OCI-M2 (cell line): ENCODE measurements around the gene FOXJ3.

Experiments used
- DNase-seq: peaks from one replicate; lab custom pipeline; 2025; ENCODE audit not compliant: unreplicated experiment; lab: John Stamatoyannopoulos, UW

Gene FOXJ3

GRCh38 chr1:42335050-42335808 lies at the start of gene FOXJ3:
Gene FOXJ3 (minus strand): TSS chr1:42335235. CDS start chr1:42311093, 24,142 bp downstream.
- DNase-seq = no peak

- no peak for DNase-seq
These were observed 46.2 kb upstream of the FOXJ3 start for GRCh38 chr1:42381280-42381673.

- DNase-seq = no peak
These were observed 45.7 kb upstream of the FOXJ3 start, which contains the start of gene RIMKLA for GRCh38 chr1:42380586-42381279. Gene RIMKLA (plus strand): TSS chr1:42380792. CDS start chr1:42380935, 143 bp downstream.

- DNase-seq = no peak
These were observed 45.0 kb upstream of the FOXJ3 start for GRCh38 chr1:42379794-42380585.

GRCh38 chr1:42372796-42373195 lies 37.8 kb upstream of the FOXJ3 start:
- no peak for DNase-seq

- DNase-seq = no peak
These were observed 36.0 kb upstream of the FOXJ3 start for GRCh38 chr1:42370876-42371549.

GRCh38 chr1:42369471-42369870 lies 34.4 kb upstream of the FOXJ3 start:
- no peak for DNase-seq

- no peak for DNase-seq
These were observed 33.2 kb upstream of the FOXJ3 start for GRCh38 chr1:42368096-42368795.

GRCh38 chr1:42365118-42365517 lies 30.1 kb upstream of the FOXJ3 start:
- DNase-seq = no peak

GRCh38 chr1:42364542-42364941 lies 29.5 kb upstream of the FOXJ3 start:
- no peak for DNase-seq

- DNase-seq = no peak
These were observed 29.1 kb upstream of the FOXJ3 start for GRCh38 chr1:42364089-42364488.

- DNase-seq = no peak
These were observed 24.4 kb upstream of the FOXJ3 start for GRCh38 chr1:42359466-42359865.

- no peak for DNase-seq
These were observed 23.8 kb upstream of the FOXJ3 start for GRCh38 chr1:42358791-42359190.

GRCh38 chr1:42350086-42350485 lies 15.1 kb upstream of the FOXJ3 start:
- no peak for DNase-seq

GRCh38 chr1:42348498-42348897 lies 13.5 kb upstream of the FOXJ3 start:
- DNase-seq = no peak

GRCh38 chr1:42343049-42343448 lies 8.0 kb upstream of the FOXJ3 start:
- DNase-seq = no peak

- DNase-seq = no peak
These were observed 5.9 kb upstream of the FOXJ3 start for GRCh38 chr1:42340901-42341300.

- DNase-seq = no peak
These were observed 5.1 kb upstream of the FOXJ3 start for GRCh38 chr1:42340093-42340492.

GRCh38 chr1:42336978-42337377 lies 1.9 kb upstream of the FOXJ3 start:
- no peak for DNase-seq

- no peak for DNase-seq
These were observed 929 bp upstream of the FOXJ3 start for GRCh38 chr1:42335809-42336518.
